ENCODE data around the gene U2AF1L4. TPM values are rescaled to one million over a fixed set of nuclear protein-coding genes. Genes with fewer than 3 reads are reported as not detected.

The U2AF1L4 gene
- total RNA-seq, 2 donors from 2014 or later, result 26.2 to 83.4 TPM

DNA sequence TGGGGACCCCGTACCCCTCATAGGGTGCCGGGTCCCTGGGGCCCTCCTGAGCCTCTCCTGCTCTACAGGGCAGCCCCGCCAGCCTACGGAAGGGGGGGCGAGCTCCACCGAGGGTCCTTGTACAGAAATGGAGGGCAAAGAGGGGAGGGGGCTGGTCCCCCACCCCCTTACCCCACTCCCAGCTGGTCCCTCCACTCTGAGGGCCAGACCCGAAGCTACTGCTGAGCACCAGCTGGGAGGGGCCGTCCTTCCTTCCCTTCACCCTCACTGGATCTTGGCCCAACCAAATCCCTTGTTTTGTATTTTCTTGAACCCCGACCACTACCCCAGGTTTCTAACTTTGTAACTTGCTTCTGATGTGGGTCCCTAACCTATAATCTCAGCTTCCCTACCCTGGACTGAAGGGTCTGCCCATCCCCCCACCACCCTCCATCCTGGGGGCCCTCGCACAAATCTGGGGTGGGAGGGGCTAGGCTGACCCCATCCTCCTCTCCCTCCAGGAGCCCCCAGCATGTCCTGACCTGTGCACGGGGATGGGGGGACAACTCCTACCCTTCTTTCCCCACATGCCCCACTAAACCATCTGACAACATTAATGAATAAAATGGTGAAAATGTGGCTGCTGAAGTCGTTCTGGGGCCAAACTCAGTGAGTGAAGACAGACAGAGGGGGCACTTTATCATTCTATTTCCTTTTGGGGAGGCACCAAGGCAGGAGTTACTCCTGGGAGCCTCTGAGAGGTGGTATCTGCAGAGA is 43.2 kb upstream of the U2AF1L4 start:
- no peak for TF ChIP-seq POLR2A (IDR thresholded peaks at IDR 0.05)
- TF ChIP-seq, protein P1, sequence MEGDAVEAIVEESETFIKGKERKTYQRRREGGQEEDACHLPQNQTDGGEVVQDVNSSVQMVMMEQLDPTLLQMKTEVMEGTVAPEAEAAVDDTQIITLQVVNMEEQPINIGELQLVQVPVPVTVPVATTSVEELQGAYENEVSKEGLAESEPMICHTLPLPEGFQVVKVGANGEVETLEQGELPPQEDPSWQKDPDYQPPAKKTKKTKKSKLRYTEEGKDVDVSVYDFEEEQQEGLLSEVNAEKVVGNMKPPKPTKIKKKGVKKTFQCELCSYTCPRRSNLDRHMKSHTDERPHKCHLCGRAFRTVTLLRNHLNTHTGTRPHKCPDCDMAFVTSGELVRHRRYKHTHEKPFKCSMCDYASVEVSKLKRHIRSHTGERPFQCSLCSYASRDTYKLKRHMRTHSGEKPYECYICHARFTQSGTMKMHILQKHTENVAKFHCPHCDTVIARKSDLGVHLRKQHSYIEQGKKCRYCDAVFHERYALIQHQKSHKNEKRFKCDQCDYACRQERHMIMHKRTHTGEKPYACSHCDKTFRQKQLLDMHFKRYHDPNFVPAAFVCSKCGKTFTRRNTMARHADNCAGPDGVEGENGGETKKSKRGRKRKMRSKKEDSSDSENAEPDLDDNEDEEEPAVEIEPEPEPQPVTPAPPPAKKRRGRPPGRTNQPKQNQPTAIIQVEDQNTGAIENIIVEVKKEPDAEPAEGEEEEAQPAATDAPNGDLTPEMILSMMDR (IDR thresholded peaks at IDR 0.05), result no peak
- H3K4me3 ChIP-seq, result no peak overlapping the region
- ATAC-seq (no peak), DNase-seq (no peak)
- WGBS, 2 donors, result 78 to 81% methylated on average over 8 to 9 of the region's 12 CpGs
- no peaks in the 10 kb centered on the region for H3K27me3 ChIP-seq
- H3K27ac ChIP-seq, result no peak overlapping the region
- H3K4me1 ChIP-seq, result peaks cover 20% of the 10 kb centered on the region
- no peaks in the 10 kb centered on the region for H3K9me3 ChIP-seq
- intact Hi-C loops (cut with DNase I), result no loop called here
- no peaks in the 10 kb centered on the region for H3K36me3 ChIP-seq (replicated peaks in 1 of 2; ENCODE audit: insufficient read depth in 1 of 2, low read depth in 2 of 2)

DNA sequence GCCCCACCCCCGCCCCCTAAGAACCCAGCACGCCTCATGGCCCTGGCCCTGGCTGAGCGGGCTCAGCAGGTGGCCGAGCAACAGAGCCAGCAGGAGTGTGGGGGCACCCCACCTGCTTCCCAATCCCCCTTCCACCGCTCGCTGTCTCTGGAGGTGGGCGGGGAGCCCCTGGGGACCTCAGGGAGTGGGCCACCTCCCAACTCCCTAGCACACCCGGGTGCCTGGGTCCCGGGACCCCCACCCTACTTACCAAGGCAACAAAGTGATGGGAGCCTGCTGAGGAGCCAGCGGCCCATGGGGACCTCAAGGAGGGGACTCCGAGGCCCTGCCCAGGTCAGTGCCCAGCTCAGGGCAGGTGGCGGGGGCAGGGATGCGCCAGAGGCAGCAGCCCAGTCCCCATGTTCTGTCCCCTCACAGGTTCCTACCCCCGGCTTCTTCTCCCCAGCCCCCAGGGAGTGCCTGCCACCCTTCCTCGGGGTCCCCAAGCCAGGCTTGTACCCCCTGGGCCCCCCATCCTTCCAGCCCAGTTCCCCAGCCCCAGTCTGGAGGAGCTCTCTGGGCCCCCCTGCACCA is 42.1 kb upstream of the U2AF1L4 start:
- Histone ChIP-seq H3K27me3 (no peaks in the 10 kb centered on the region), H3K36me3 (replicated peaks in 1 of 2; ENCODE audit: insufficient read depth in 1 of 2, low read depth in 2 of 2) (no peaks in the 10 kb centered on the region), H3K9me3 (no peaks in the 10 kb centered on the region), H3K4me1 (peaks cover 18% of the 10 kb centered on the region), H3K4me3 (no peak overlapping the region), H3K27ac (no peak overlapping the region)
- intact Hi-C loops (cut with DNase I), result no loop called here
- no peak for DNase-seq
- no peak for ATAC-seq
- TF ChIP-seq POLR2A (IDR thresholded peaks at IDR 0.05), result no peak
- TF ChIP-seq, protein P1 (IDR thresholded peaks at IDR 0.05), result no peak
- WGBS, 2 donors, result 94 to 100% methylated on average over 3 to 13 of the region's 15 CpGs

DNA sequence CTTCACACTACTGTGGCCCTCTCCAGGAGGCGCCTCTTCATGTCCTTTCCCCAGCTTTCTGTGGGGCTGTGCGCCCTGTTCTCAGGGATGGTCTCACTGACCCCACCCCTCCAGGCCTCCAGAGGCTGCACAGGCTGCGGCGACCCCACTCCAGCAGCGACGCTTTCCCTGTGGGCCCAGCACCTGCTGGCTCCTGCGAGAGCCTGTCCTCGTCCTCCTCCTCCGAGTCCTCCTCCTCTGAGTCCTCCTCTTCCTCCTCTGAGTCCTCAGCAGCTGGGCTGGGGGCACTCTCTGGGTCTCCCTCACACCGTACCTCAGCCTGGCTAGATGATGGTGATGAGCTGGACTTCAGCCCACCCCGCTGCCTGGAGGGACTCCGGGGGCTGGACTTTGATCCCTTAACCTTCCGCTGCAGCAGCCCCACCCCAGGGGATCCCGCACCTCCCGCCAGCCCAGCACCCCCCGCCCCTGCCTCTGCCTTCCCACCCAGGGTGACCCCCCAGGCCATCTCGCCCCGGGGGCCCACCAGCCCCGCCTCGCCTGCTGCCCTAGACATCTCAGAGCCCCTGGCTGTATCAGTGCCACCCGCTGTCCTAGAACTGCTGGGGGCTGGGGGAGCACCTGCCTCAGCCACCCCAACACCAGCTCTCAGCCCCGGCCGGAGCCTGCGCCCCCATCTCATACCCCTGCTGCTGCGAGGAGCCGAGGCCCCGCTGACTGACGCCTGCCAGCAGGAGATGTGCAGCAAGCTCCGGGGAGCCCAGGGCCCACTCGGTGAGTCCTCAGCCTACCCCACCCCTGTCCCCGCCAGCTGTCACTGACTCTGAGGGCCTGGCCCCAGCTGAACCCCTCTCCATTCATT is 41.3 kb upstream of the U2AF1L4 start:
- Histone ChIP-seq H3K4me3 (no peak overlapping the region), H3K9me3 (no peaks in the 10 kb centered on the region), H3K36me3 (replicated peaks in 1 of 2; ENCODE audit: insufficient read depth in 1 of 2, low read depth in 2 of 2) (no peaks in the 10 kb centered on the region), H3K27me3 (no peaks in the 10 kb centered on the region), H3K27ac (no peak overlapping the region), H3K4me1 (peaks cover 10% of the 10 kb centered on the region)
- ATAC-seq (no peak), DNase-seq (no peak)
- intact Hi-C loops (cut with DNase I), result no loop called here
- TF ChIP-seq, protein P1 (IDR thresholded peaks at IDR 0.05), result no peak
- no peak for TF ChIP-seq POLR2A (IDR thresholded peaks at IDR 0.05)
- 84 to 91% methylated on average over 20 to 22 of the region's 31 CpGs for WGBS, 2 donors

DNA sequence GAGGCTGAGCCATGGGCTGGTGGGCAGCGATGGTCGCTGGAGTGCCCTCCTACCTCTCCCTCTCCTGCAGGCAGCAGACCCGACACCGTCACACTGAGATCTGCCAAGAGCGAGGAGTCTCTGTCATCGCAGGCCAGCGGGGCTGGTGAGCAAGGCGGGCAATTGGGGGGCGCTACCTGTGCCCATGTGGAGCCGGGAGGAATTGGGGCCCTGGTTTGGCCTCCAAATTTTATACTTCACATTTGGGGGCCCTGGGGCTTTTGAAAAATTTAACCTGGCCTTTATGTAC is 40.1 kb upstream of the U2AF1L4 start:
- 84 to 95% methylated on average over 8 of the region's 10 CpGs for WGBS, 2 donors
- H3K27ac ChIP-seq, result no peak overlapping the region
- H3K9me3 ChIP-seq, result no peaks in the 10 kb centered on the region
- intact Hi-C loops (cut with DNase I), result no loop called here
- H3K4me1 ChIP-seq, result no peaks in the 10 kb centered on the region
- no peaks in the 10 kb centered on the region for H3K27me3 ChIP-seq
- no peaks in the 10 kb centered on the region for H3K36me3 ChIP-seq (replicated peaks in 1 of 2; ENCODE audit: insufficient read depth in 1 of 2, low read depth in 2 of 2)
- TF ChIP-seq POLR2A (IDR thresholded peaks at IDR 0.05), result no peak
- TF ChIP-seq, protein P1 (IDR thresholded peaks at IDR 0.05), result no peak
- no peak for ATAC-seq
- DNase-seq, result no peak
- H3K4me3 ChIP-seq, result no peak overlapping the region

All from body of pancreas (tissue), 4 donors.